ENCODE results near the gene NLGN1. TPM values are rescaled to one million over a fixed set of nuclear protein-coding genes. Genes with fewer than 3 reads are reported as not detected.

NLGN1 gene
- total RNA-seq, 1 experiment from 2014 or later, result 4.2 TPM

GRCh38 chr3:173711619-173712018 lies 314.1 kb downstream of the NLGN1 start:
- DNase-seq (ENCODE audit: low read depth), result peak; percentile 21

GRCh38 chr3:173719585-173719984 lies 322.0 kb downstream of the NLGN1 start:
- no peak for DNase-seq (ENCODE audit: low read depth)

GRCh38 chr3:173725507-173725906 lies 328.0 kb downstream of the NLGN1 start:
- DNase-seq (ENCODE audit: low read depth), result peak; percentile 56

- no peak for DNase-seq (ENCODE audit: low read depth)
Observed at GRCh38 chr3:173730391-173730790, 332.8 kb downstream of the NLGN1 start.

GRCh38 chr3:173732237-173732636 lies 334.7 kb downstream of the NLGN1 start:
- peak; percentile 60 for DNase-seq (ENCODE audit: low read depth)

- DNase-seq (ENCODE audit: low read depth), result peak; percentile 65
Observed at GRCh38 chr3:173733029-173733652, 335.6 kb downstream of the NLGN1 start.

GRCh38 chr3:173734473-173734872 lies 336.9 kb downstream of the NLGN1 start:
- DNase-seq (ENCODE audit: low read depth), result peak; percentile 54

- no peak for DNase-seq (ENCODE audit: low read depth)
Observed at GRCh38 chr3:173734895-173735294, 337.4 kb downstream of the NLGN1 start.

- no peak for DNase-seq (ENCODE audit: low read depth)
Observed at GRCh38 chr3:173735841-173736240, 338.3 kb downstream of the NLGN1 start.

GRCh38 chr3:173737167-173737808 lies 339.7 kb downstream of the NLGN1 start:
- no peak for DNase-seq (ENCODE audit: low read depth)

- DNase-seq (ENCODE audit: low read depth), result peak; percentile 73
Observed at GRCh38 chr3:173739726-173740125, 342.2 kb downstream of the NLGN1 start.

- DNase-seq (ENCODE audit: low read depth), result no peak
Observed at GRCh38 chr3:173742491-173742890, 344.9 kb downstream of the NLGN1 start.

GRCh38 chr3:173743111-173743510 lies 345.6 kb downstream of the NLGN1 start:
- DNase-seq (ENCODE audit: low read depth), result no peak

- no peak for DNase-seq (ENCODE audit: low read depth)
Observed at GRCh38 chr3:173743516-173743915, 346.0 kb downstream of the NLGN1 start.

GRCh38 chr3:173744479-173744878 lies 346.9 kb downstream of the NLGN1 start:
- no peak for DNase-seq (ENCODE audit: low read depth)

GRCh38 chr3:173744895-173745294 lies 347.4 kb downstream of the NLGN1 start:
- DNase-seq (ENCODE audit: low read depth), result no peak

- peak; percentile 94 for DNase-seq (ENCODE audit: low read depth)
Observed at GRCh38 chr3:173745952-173746682, 348.6 kb downstream of the NLGN1 start.

- DNase-seq (ENCODE audit: low read depth), result peak; percentile 80
Observed at GRCh38 chr3:173747427-173747826, 349.9 kb downstream of the NLGN1 start.

GRCh38 chr3:173748105-173748504 lies 350.6 kb downstream of the NLGN1 start:
- no peak for DNase-seq (ENCODE audit: low read depth)

GRCh38 chr3:173750095-173750494 lies 352.6 kb downstream of the NLGN1 start:
- peak; percentile 58 for DNase-seq (ENCODE audit: low read depth)

- no peak for DNase-seq (ENCODE audit: low read depth)
Observed at GRCh38 chr3:173750591-173750990, 353.0 kb downstream of the NLGN1 start.

- no peak for DNase-seq (ENCODE audit: low read depth)
Observed at GRCh38 chr3:173753593-173753992, 356.0 kb downstream of the NLGN1 start.

- DNase-seq (ENCODE audit: low read depth), result no peak
Observed at GRCh38 chr3:173755161-173755560, 357.6 kb downstream of the NLGN1 start.

Measured in M059J (cell line).